ENCODE data around the gene SPNS2.

Gene SPNS2

DNA sequence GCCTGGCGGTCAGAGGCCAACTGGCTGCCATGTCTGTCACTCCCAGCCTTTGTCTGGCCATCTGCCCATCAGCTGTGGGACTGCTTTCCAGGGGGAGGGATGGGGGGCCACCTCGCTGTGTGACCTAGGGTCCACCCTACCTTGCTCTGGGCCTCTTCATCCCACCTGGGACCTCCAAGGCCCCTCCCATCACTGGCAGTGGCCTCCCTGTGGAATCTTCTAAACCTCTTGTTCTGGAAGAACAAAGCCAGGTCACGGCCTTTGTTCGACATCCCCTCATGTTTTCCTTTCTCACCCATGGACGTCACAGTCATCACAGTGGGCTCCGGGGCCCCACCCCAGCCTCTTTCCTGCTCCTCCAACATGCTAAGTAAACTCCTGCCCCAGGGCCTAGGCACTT is 24.0 kb downstream of the SPNS2 start:
- DNase-seq: no peak

DNA sequence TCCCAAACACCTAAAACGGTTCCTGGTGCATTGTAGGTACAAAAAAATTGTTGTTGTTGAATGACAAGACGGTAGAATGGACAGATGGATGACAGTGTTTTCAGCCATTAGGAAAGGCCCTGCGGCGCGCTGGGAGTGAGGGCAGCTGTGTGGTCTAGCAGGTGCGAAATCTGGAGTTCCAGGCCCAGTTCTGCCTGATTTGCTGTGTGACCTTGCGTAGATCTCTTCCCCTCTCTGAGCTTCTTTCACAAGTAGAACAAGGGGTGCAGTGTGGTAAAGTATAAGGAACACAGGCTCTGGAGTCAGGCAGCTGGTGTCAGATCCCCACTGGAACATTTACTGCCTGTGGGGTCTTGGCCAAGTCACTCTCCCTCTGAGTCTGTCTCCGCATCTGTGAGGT is 25.3 kb downstream of the SPNS2 start:
- no peak for DNase-seq

DNA sequence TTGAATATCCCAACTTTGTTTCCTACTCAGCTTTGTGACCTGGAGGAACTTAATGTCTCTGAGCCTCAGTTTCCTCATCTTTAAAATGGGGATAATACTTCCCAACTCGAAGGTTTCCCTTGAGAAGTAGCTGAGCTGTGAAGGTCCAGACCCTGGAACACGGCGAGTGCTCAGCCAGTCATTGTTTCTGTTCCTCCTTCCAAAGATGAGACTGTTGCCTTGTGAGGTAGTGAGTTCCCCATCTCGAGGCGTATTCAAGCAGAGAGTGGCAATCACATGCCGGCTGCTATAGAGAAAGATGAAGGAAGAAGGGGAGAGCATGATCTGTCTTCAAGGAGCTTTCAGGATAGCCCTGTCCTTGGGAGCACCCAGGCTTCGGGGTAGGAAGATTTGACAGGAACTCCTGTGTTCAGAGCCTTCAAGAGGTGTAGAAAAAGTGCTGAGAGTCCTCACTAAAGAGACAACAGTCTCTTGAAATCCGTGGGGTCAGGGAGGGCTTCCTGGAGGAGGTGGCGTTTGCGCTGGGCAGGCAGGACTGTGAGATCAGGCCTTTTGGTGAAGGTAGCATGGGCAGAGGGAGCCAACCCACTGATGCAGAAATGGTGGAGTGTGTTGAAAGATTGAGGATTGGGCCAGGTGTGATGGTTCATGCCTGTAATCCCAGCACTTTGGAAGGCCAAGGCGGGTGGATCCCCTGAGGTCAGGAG is 27.2 kb downstream of the SPNS2 start:
- DNase-seq: no peak

DNA sequence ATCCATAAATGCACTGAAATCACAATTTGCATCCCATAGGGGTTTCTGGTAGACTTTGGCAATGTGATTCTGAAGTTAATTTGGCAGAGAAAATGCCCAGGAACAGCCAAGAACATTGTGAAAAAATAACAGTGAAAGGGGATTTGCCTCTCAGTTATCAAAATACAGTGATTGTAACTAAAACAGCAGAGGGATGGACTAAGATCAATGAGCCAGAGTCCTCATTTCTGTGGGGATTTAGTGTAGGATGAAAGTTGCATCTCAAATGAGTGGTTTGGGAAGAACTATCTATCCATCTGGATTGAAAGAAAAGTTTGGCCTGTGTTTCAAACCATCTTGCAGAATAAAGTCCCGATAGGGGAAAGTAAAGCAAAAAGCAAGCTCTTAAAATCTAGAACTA is 28.5 kb downstream of the SPNS2 start:
- no peak for DNase-seq

DNA sequence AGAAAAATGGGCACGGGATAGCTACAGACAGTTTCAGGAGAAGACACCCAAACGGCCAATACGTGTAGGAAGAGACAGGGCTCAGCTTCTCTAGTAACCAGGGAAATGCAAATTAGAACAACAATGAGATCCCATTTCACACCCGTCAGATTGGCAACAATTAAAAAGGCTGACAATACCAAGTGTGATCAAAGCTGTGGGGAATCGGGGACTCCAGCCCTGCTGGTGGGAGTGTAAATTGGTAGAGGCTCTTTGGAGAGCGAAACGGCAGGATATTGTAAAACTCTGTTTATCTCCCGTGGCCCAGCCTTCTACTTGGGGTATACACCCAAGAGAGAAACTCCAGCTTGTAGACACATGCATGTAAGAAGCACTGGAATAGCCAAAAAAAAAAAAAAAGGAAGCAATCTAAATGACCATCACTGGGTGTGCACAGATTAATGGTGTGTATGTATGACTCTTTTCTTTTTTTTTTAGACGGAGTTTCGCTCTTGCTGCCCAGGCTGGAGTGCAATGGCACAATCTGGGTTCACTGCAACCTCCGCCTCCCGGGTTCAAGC is 29.0 kb downstream of the SPNS2 start:
- DNase-seq: no peak

DNA sequence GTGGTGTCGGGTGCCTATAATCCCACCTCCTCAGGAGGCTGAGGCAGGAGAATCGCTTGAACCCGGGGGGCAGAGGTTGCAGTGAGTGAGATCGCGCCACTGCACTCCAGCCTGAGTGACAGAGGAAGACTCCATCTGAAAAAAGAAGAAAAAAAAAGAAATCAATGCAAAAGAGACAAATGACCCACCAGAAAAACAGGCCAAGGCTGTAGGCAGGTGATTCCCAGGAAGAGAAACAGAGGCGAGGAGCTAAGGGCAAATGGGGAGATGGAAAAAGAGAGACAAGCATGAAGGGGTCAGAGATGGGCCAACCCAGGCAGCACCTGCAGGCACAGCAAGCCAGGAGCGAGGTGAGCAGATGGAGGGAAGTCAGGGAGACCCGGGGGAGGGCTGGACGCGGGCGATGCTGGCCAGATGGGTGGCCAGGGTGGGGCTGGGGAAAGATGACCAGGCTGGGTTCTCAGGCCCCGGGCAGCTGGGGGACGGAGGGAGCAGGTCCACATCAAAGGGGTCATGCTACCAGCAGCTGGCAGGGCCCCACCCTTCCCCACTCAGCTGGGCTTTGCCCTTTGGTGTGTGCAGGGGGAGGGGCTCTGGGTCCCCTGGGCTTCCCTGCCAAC is 31.0 kb downstream of the SPNS2 start:
- no peak for DNase-seq

DNA sequence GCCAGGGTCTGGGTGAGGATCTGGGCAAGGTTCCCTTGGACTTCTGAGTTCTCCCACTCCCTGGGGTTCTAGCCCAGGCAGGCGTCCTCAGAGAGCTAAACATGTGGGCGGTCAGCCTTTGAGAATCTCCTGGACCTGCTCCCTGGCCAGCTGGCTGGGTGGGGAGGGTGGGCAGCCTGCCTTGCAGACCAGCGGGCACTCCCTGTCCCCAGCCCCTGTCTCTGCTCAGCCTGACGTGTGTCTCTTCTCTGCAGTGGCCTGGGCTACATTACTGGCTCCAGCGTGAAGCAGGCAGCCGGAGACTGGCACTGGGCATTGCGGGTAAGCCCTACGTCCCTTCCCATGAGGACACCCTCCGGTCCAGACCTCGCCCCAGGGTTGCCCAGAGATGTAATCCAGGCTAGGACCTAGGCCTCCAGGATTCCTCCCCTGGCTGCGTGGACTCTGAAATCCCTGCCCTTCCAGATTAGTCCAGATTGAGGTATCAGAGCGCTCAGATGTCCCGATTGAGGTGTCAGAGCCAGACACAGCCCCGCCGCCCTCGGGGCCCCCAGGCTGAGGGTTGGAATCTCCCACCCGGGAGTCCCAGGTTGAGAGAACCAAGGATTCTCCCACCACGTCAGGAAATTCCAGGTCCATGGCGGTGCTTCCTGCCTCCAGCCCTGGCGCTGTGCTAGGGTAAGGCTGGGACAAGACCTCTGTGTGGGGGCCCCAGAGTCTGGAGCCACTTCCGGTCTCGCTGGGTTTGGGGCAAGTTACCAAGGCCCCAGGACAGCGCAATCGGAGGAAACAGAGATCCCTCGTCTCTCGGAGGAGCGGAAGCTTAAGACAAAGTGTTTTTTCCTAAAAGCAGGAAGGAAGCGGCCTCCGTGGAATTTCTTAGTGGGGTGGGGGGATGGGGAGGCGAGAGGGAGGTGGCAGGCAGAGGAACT is 32.4 kb downstream of the SPNS2 start:
- no peak for DNase-seq

DNA sequence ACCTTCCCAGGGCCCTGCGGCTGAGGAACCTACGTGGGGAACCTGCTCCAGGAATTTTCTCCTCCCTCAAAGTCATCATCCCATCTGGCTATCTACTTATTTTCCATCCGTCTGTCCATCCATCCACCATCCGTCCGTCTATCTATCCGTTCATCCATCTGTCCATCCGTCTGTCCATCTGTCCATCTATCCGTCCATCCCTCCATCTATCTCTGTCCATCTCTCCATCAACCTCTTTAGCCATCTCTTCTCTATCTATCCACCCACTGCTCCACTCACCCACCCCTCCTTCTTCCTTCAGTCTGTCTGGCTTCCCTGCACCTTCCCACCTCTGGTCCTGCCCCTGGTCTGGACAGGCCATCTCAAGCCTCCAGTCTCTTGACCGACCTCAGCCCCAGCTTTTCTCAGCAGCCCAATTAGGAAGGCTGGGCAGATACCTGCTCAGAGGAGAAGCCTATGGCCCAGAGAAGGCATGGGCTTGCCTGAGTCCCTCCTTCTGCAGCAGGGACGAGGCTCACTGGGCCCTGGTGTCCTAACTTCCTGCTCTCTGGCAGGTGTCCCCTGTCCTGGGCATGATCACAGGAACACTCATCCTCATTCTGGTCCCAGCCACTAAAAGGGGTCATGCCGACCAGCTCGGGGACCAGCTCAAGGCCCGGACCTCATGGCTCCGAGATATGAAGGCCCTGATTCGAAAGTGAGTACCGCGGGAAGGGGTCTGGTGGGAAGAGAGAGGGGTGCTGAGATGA is 33.5 kb downstream of the SPNS2 start:
- no peak for DNase-seq

DNA sequence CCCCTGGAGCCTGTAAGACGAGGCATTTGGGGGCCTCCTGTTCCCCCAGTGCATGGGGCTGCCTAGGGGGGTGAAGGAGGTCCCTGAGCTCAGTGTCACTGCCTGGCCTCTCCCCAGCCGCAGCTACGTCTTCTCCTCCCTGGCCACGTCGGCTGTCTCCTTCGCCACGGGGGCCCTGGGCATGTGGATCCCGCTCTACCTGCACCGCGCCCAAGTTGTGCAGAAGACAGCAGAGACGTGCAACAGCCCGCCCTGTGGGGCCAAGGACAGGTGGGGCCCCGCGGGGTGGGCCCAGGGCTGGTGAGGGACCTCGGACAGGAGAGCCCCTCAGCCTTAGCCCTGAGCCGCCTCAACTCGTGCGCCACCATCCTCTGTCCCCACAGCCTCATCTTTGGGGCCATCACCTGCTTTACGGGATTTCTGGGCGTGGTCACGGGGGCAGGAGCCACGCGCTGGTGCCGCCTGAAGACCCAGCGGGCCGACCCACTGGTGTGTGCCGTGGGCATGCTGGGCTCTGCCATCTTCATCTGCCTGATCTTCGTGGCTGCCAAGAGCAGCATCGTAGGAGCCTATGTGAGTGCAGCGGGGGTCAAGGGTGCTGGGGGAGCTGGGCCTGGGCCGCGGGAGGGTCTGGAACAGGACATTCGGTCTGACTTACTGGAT is 34.3 kb downstream of the SPNS2 start:
- no peak for DNase-seq

DNA sequence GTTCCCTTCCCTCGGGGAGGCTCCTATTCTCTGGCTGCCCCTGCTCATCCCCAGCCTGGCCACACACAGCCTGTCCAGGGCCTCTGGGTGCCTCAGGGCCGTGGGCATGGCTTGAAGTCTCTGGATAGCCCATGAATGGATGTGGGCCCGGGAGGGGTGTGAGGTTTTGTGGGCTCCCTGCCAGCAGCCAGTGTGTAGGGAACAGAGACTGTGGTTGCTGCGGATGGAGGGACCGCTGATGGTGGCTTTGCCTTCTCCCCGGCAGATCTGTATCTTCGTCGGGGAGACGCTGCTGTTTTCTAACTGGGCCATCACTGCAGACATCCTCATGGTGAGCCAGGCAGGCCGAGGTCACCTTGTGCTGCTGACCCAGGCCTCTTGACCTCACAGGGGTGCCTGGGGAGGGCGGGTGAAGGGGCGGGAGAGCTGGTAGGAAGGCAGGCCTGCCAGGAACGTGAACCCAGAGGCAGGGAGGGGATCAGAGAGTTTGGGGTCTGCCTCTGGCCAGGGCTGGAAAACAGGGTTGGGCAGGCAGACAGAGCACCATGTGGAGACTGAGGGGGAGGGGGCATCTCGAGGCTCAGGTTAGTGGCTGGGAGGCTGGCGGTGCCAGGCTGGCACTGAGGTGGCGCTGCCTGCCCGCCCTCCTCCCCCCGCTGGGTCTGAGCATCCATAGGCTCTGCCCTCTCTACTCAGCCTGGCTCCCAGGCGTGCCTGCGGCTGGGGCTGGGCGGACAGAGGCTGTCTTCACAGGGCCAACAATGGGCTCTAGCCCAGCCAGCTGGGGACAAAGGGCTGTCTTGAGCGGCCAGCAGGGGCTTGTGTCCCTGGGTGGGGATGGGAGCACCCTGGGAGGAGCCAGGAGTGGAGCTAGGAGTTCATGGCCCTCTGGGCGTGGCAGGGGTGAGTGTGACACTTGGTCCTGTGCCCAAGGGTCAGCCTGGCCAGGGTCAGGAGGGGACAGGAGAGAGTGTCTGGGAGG is 35.1 kb downstream of the SPNS2 start:
- no peak for DNase-seq

DNA sequence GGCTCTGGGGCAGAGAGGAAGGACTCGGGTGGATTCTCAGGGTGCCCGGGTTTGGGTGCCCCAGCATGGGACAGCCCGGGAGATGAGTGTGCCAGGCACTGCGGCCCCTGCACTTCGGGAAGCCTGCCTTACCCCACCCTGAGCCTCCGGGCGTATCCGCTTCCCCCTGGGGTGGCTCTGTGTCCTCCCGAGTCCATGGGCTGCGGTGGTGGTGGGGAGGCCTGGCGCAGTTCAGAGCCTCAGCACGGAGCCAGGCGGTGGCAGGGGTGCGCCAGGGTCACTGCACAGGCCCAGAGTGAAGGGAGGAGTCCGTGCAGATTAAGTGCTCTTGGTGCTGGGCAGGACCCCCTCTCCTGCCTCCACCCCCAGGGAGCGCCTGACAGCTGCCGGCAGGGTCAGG is 35.8 kb downstream of the SPNS2 start:
- DNase-seq: no peak

DNA sequence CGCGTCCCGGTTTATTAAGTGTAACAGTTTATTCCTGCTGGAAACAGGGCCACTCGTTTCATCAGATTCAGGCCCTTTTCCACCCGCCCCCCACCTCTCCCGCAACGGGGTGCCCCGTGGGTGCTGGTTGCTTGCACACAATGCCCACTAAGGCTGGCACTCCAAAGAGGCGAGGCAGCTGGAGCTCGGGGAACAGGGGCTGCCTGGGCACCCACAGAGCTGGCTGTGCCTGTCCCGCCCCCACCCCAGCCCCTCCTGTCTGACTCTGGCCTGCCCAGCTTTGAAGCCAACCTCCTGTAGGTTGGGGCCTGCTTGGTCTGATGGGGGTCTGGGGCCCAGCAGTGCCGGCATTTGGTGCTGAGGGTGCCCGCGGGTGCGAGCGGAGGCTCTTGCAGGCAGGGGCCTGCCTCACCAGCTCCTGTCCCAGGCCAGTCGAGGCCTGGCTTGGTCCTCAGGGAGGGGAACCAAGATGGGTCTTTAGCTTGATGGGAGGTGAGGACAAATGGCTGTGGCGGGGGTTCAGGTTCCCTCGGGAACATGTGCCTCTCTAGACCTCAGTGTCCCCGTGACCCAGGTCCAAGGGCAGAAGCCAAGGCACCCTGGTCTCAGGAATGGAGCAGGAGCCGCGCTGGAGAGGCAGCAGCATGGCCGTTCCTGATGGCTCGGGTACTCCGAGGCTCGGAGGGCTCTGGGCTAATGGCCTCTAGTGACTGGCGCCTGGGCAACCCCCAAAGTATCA is 36.4 kb downstream of the SPNS2 start:
- no peak for DNase-seq

DNA sequence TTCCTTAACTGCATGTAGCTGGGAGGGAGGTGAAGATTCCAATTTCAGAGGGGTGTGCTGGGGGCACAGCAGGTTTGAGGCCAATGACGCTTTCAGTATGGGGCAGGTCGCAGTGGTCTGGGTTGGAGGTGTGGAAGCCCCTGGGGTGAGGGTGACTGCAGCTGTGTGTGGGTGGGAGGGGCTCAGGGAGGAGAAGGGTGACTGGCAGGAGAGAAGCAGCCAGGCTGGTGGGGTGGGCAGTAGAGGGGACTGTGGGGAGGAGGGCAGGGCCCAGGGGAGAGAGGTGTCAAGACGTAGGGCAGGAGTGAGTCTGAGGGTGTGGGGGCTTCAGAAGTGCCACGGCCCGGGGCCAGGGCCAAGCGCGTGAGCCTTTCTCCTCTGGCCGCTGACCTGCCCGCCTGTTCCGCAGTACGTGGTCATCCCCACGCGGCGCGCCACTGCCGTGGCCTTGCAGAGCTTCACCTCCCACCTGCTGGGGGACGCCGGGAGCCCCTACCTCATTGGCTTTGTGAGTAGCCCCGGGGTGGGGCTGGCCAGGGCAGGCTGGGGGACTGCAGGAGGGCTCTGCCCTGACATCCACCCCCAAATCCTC is 37.1 kb downstream of the SPNS2 start:
- DNase-seq: no peak

DNA sequence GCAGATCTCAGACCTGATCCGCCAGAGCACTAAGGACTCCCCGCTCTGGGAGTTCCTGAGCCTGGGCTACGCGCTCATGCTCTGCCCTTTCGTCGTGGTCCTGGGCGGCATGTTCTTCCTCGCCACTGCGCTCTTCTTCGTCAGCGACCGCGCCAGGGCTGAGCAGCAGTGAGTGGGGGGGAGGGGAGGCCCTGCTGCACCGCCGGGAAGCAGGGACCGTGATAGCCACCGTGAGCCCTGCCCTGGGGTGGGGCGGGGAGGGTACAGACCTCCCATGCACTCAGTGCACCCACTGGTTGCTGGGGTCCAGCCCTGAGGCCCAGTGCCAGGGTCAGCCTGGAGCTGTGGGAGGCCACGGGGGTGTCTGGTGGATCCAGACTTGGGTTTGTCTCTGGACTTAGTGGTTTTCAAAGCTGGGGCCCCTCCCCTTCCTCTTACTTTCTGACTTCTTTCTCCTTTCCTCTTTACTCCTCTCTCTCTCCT is 37.6 kb downstream of the SPNS2 start:
- no peak for DNase-seq

DNA sequence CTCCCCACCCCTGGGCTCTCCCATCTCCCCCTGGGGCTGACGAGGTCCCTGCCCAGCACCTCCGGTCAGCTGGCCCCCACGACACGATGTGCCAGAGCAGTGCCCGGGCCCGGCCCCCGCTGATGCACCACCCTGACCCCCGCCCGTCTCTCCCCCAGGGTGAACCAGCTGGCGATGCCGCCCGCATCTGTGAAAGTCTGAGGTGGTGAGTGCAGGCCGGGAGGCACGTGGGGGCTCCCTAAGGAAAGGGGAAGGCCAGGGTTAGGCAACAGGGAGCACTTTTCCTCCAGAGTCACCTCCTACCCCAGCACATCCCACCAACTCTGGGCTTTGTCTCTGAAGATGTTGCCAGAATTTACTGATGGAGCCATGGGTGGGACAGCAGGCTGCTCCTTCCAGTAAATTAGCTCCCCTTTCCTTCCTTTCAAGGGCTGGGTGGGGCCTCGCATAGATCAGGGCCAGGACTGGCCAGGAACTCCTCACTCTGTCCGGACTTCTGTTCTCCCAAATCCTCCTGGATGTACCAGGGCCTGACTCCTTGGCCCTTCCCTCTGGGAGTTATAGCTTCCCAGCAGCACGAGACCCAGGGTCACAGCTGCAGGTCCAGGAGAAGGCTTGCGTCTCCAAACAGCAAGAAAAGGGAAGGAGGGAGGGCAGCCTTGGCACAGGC is 38.2 kb downstream of the SPNS2 start:
- DNase-seq: no peak

DNA sequence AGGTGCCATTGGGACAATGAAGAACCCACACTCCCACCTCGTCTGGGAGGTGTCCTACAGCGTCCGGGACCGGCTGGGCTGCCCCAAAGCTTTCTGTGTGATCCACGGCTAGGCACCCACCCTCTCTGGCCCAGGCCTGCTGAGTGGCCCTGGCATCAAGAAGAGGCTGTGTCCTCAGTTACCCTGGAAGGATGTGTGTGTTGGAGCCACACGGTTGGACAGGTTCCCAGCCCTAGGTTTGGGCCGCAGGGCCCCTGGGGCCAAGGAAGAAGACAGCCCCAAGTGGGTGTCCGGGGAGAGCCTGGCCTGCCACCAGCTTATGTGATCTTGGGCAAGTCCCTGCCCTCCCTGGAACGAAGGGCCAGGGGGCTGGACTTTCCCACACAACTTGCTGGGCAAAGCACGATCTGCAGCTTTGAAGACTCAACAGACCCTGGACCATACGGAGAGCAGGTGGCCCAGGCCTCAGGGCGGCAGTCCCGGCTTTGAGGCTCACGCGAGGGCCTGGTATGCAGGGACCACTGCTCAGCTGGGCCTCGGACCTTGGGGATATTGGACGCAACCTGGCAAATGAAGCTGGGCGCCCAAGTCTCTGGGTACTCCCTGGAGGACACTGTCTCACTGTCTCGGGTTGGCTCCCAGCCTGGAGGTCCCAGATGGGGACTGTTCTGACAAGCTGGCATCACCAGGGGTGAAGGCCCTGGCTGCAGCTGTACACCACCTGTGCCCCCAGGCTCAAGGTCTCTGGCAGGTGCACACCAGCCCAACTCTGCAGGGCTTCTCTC is 39.0 kb downstream of the SPNS2 start:
- no peak for DNase-seq

DNA sequence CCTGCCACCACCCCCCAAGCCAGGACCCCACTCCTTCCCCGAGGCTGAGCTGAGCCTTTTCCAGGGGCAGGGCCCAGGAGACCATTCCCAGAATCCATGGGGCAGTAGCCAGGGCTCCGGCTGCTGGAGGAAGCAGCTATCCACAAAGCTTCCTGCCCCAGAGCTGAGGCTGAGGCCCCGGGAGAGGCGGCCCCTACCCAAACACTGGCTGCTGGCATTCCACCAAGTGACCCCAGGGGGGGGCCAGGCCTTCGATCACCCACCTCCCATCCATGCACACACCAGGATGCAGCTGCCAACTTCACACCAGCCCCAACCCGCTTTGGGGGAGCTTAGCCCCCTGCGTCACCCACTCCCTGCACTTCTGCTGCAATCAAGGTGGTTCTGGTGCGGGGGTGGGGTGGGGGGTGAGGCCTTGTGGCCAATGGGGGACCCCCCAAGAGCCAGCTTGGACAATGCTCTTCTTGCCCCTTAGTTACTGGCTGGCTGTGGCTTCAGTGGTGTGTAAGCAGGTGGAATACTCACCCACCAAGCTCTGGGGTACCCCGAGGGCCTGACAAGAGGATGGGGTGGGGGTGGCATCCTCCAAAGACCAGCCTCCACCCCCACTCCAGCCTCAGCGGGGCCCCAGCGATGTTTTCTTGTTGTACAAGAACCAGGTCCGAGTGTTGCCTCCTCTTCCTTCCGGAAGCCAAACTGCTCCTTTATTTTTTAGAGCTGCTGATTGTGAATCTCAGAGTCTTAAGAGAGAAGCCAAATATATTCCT is 39.7 kb downstream of the SPNS2 start:
- DNase-seq: no peak
